Lower leg skin (tissue), 4 donors: ENCODE data around the gene TNFAIP1. TPM values are rescaled to one million over a fixed set of nuclear protein-coding genes. Genes with fewer than 3 reads are reported as not detected.
A peak's percentile ranks its signal among the peaks of the same experiment; 100 is the strongest.

ENCODE experiments used
- DNase-seq, 2 donors: peaks; one replicate each; pipeline ENCODE4 v3.0.0-alpha.2; 2019; ENCODE audit warnings: low spot score in 2 of 2
- H3K4me3 ChIP-seq: fragments of 200-600 bp; sonication (generic); 2 replicates; pipeline ENCODE4 v1.5.1; 2017; ENCODE audit warnings: mild to moderate bottlenecking, low read depth; ENCODE audit not compliant: poor library complexity, severe bottlenecking
- CTCF ChIP-seq, 3 donors: fragments of 450-650 bp; IDR thresholded peaks; one replicate each; pipeline ENCODE4 v1.5.1; 2016; ENCODE audit warnings: antibody characterized with exemption in 3 of 3, mild to moderate bottlenecking in 3 of 3, moderate library complexity in 2 of 3
- POLR2A ChIP-seq, 2 donors: fragments of 450-650 bp; IDR thresholded peaks; one replicate each; pipeline ENCODE4 v1.6.1; 2016 to 2017; ENCODE audit warnings: antibody characterized with exemption in 2 of 2, mild to moderate bottlenecking in 1 of 2, moderate library complexity in 1 of 2
- WGBS, 2 donors: methylation state at CpG; one replicate each; pipeline ENCODE4 v1.1.5; 2018; 5-methylcytosine and 5-hydroxymethylcytosine counted together
- intact Hi-C: fragments of 100-400 bp; cut with DNase I; formaldehyde crosslinking; loops from one replicate; pipeline ENCODE4 v1.15.0; 2023; ENCODE audit warnings: low total_unique reads
- total RNA-seq, 4 donors: library from RNA; depleted of rRNA; stranded (reverse); fragments of >200 nt; gene quantifications; one replicate each; pipeline ENCODE4 v1.1.0, GENCODE V29; 2016

The TNFAIP1 gene
- total RNA-seq, 4 donors from 2014 or later: 23.6 to 42.6 (median 36.9) TPM

DNA sequence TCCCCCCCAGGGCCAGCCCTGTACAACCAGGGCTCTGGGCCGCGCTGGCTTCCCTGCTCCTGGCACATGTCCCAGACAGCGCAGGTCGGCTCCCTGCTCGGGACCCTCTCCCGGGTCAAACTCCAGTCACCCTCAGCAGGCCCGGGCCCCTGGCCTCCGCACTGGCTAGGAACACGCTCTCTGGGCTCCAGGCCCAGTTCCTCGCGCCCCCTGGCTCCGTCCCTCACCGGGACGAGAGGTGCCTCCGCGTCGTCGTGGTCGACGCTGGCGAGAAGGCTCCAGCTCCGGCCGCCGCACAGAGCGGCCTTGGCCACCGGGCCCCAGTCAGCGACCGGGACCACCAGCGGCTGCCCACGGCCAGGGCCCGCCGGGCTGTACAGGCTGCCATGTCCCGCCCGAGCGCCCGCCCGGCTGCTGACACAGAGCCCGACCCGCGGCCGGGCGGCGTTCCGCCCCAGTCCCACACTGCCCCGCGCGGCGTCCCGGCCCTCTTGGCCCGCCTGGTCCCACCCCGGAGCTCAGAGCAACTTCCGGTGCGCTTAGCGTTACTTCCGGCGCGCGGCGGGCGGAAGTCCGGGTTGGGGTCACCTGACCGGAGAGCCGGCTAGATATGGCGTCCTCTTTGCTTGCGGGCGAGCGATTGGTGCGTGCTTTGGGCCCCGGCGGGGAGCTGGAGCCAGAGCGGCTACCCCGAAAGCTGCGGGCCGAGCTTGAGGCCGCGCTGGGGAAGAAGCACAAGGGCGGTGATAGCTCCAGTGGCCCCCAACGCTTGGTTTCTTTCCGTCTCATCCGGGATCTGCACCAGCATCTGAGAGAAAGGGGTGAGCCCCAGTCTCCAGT, 21.7 kb downstream of the TNFAIP1 start, which contains the start of gene POLDIP2:
Gene POLDIP2 (minus strand): TSS at position 467 of the 840 bp plus-strand sequence. CDS start 79 bp downstream, at position 388.
- DNase-seq: peak; percentile 94 to 99
- 0 to 1% methylated on average over 33 to 47 of the region's 80 CpGs for WGBS, 2 donors
- H3K4me3 ChIP-seq: peak within 1 kb of the TSS; percentile 98
- intact Hi-C loops: no loop called here
- no peak for TF ChIP-seq CTCF (IDR thresholded peaks at IDR 0.05)
- TF ChIP-seq POLR2A (IDR thresholded peaks at IDR 0.05): peak in 1 of 2 donors; percentile 73

- intact Hi-C loops: no loop called here
- H3K4me3 ChIP-seq: peak overlapping the region; percentile 98
- WGBS, 2 donors: 2% methylated on average over 4 of the region's 4 CpGs
- TF ChIP-seq CTCF (IDR thresholded peaks at IDR 0.05) (no peak), POLR2A (IDR thresholded peaks at IDR 0.05) (no peak)
- DNase-seq: no peak
Observed at GRCh38 chr17:28357901-28358197, 22.3 kb downstream of the TNFAIP1 start.

GRCh38 chr17:28363186-28363585, 27.6 kb downstream of the TNFAIP1 start:
- TF ChIP-seq CTCF (IDR thresholded peaks at IDR 0.05): no peak
- no peak for TF ChIP-seq POLR2A (IDR thresholded peaks at IDR 0.05)
- WGBS, 2 donors: 85 to 91% methylated on average over 5 of the region's 5 CpGs
- no peak for DNase-seq
- intact Hi-C loops: no loop called here
- no peak overlapping the region for H3K4me3 ChIP-seq

GRCh38 chr17:28363776-28364650, 28.5 kb downstream of the TNFAIP1 start:
- intact Hi-C loops: no loop called here
- H3K4me3 ChIP-seq: no peak overlapping the region
- TF ChIP-seq CTCF (IDR thresholded peaks at IDR 0.05) (no peak), POLR2A (IDR thresholded peaks at IDR 0.05) (no peak)
- no peak for DNase-seq
- WGBS, 2 donors: 90 to 94% methylated on average over 8 of the region's 8 CpGs

GRCh38 chr17:28364665-28365363, 29.3 kb downstream of the TNFAIP1 start, which contains the start of gene SEBOX:
Gene SEBOX, minus strand, starts transcription at chr17:28365199. Its CDS starts 48 bp downstream, at chr17:28365151.
- intact Hi-C loops: no loop called here
- DNase-seq: no peak
- WGBS, 2 donors: 87 to 90% methylated on average over 12 to 13 of the region's 13 CpGs
- no peak within 1 kb of the TSS for H3K4me3 ChIP-seq
- TF ChIP-seq POLR2A (IDR thresholded peaks at IDR 0.05) (no peak), CTCF (IDR thresholded peaks at IDR 0.05) (no peak)
